Measurements from ENCODE around the gene SEMA4D.

GRCh38 chr9:89538871-89539270 is 41.0 kb upstream of the SEMA4D start:
- TF ChIP-seq, protein P1, sequence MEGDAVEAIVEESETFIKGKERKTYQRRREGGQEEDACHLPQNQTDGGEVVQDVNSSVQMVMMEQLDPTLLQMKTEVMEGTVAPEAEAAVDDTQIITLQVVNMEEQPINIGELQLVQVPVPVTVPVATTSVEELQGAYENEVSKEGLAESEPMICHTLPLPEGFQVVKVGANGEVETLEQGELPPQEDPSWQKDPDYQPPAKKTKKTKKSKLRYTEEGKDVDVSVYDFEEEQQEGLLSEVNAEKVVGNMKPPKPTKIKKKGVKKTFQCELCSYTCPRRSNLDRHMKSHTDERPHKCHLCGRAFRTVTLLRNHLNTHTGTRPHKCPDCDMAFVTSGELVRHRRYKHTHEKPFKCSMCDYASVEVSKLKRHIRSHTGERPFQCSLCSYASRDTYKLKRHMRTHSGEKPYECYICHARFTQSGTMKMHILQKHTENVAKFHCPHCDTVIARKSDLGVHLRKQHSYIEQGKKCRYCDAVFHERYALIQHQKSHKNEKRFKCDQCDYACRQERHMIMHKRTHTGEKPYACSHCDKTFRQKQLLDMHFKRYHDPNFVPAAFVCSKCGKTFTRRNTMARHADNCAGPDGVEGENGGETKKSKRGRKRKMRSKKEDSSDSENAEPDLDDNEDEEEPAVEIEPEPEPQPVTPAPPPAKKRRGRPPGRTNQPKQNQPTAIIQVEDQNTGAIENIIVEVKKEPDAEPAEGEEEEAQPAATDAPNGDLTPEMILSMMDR (IDR thresholded peaks at IDR 0.05; ENCODE audit: borderline replicate concordance, extremely low read depth, low read length, poor library complexity, severe bottlenecking): no peak
- no peak for TF ChIP-seq EZH2 (IDR thresholded peaks at IDR 0.05; ENCODE audit: borderline replicate concordance, low read depth, low read length, severe bottlenecking)
